H1 (cell line): ENCODE measurements around the gene ELP6. TPM values are rescaled to one million over a fixed set of nuclear protein-coding genes. Genes with fewer than 3 reads are reported as not detected.

Experiments used
- ATF2 ChIP-seq: IDR thresholded peaks from 2 replicates; pipeline ENCODE4 v1.6.1; 2012; ENCODE audit warnings: low read length, inconsistent platforms
- BACH1 ChIP-seq: IDR thresholded peaks from 2 replicates; pipeline ENCODE4 v1.6.1; 2012; ENCODE audit warnings: low read length, improper control_type of control experiment
- CTCF ChIP-seq, 3 experiments: IDR thresholded peaks; 1 replicate in 2 of 3; 2 replicates in 1 of 3; pipeline versions ENCODE4 v1.5.1 to v1.6.1; 2011; ENCODE audit warnings: low read length in 3 of 3, mild to moderate bottlenecking in 3 of 3, inconsistent platforms in 2 of 3, low read depth in 1 of 3, moderate library complexity in 1 of 3; ENCODE audit not compliant: insufficient read depth in 1 of 3; ENCODE audit errors: control extremely low read depth in 1 of 3
- E2F6 ChIP-seq: IDR thresholded peaks from 2 replicates; pipeline ENCODE4 v1.6.1; 2012; ENCODE audit warnings: inconsistent platforms
- SP4 ChIP-seq: IDR thresholded peaks from 2 replicates; pipeline ENCODE4 v1.6.1; 2012; ENCODE audit warnings: low read length, inconsistent platforms
- TAF1 ChIP-seq: IDR thresholded peaks from 2 replicates; pipeline ENCODE4 v1.6.1; 2011; ENCODE audit warnings: mild to moderate bottlenecking, low read depth, low read length
- TCF12 ChIP-seq: IDR thresholded peaks from 2 replicates; pipeline ENCODE4 v1.6.1; 2011; ENCODE audit warnings: low read depth, mild to moderate bottlenecking, low read length
- USF2 ChIP-seq: IDR thresholded peaks from 2 replicates; pipeline ENCODE4 v1.6.1; 2011; ENCODE audit warnings: low read length, improper control_type of control experiment
- YY1 ChIP-seq: IDR thresholded peaks from 2 replicates; pipeline ENCODE4 v1.6.1; 2011; ENCODE audit warnings: low read depth, mild to moderate bottlenecking, low read length
- polyA plus RNA-seq, 7 experiments: library from polyadenylated mRNA; depleted of rRNA in 3 of 7; stranded (reverse) in 5 of 7; unstranded in 2 of 7; fragments of >200 nt in 5 of 7; fragments of 200-250 nt in 2 of 7; gene quantifications; 1 replicate in 5 of 7; 2 replicates in 1 of 7; 4 replicates in 1 of 7; pipeline versions ENCODE4 v1.2.1 to v1.2.3, GENCODE V29; 2011 to 2013; ENCODE audit warnings: missing spikeins in 2 of 7, mixed read lengths in 2 of 7
- total RNA-seq: library from RNA; stranded (reverse); fragmentation: NEBNext Ultra II Directional; extraction: Animal tissue kit (Norgen Biotek cat#: 25700); gene quantifications from 2 replicates; pipeline ENCODE4 v1.2.1, GENCODE V29; 2021

Gene ELP6
- total and polyA plus RNA-seq, 2 of the 8 experiments (the other 6 are each of a cell fraction or from before 2014, with no cell fraction given), result 51.1 to 78.7 TPM

GRCh38 chr3:47522082-47522987 lies 8.8 kb upstream of the ELP6 start (continued):
- TF ChIP-seq ATF2 (no peak), SP4 (no peak), TCF12 (no peak), USF2 (peak; percentile 68), BACH1 (peak; percentile 24; the same call in 1 of the 2 replicates), E2F6 (peak; percentile 99), TAF1 (no peak), YY1 (0 out of 2 replicates have a peak, but pooled peaks have one; percentile 63), CTCF (IDR thresholded peaks at IDR 0.05; ENCODE audit: control extremely low read depth in 1 of 3, insufficient read depth in 1 of 3, low read depth in 1 of 3, low read length in 3 of 3) (peak; percentile 71 to 93 (median 88))
